Upper lobe of left lung (tissue), 6 donors: ENCODE results near the gene TACC2. TPM values are rescaled to one million over a fixed set of nuclear protein-coding genes. Genes with fewer than 3 reads are reported as not detected.

Experiments
- ATAC-seq, 2 donors: fragments of 200-7000 bp; cut with Tn5 transposase; one replicate each; pipeline ENCODE4 v1.9.1; 2022; ENCODE audit warnings: mild to moderate bottlenecking in 2 of 2, moderate library complexity in 2 of 2; ENCODE audit not compliant: low FRiP score in 2 of 2
- DNase-seq, 2 donors: peaks; one replicate each; pipeline ENCODE4 v3.0.0-alpha.2; 2019 to 2020
- H3K27ac ChIP-seq, 4 donors: fragments of 200-600 bp; sonication (generic); one replicate each; pipeline ENCODE4 v1.5.1; 2016 to 2019
- H3K27me3 ChIP-seq, 4 donors: fragments of 200-600 bp; sonication (generic); one replicate each; pipeline ENCODE4 v1.5.1; 2017 to 2019
- H3K36me3 ChIP-seq, 4 donors: fragments of 200-600 bp; sonication (generic); one replicate each; pipeline ENCODE4 v1.5.1; 2016 to 2019
- H3K4me1 ChIP-seq, 4 donors: fragments of 200-600 bp; sonication (generic); one replicate each; pipeline ENCODE4 v1.5.1; 2018 to 2019
- H3K4me3 ChIP-seq, 4 donors: fragments of 200-600 bp; sonication (generic); one replicate each; pipeline ENCODE4 v1.5.1; 2017 to 2019; ENCODE audit warnings: mild to moderate bottlenecking in 2 of 4, moderate library complexity in 1 of 4
- H3K9me3 ChIP-seq, 4 donors: fragments of 200-600 bp; sonication (generic); one replicate each; pipeline ENCODE4 v1.5.1; 2018 to 2019
- CTCF ChIP-seq, 6 experiments: fragments of 450-650 bp in 4 of 6; fragments of 200-600 bp in 2 of 6; sonication (generic) in 2 of 6; IDR thresholded peaks; one replicate each; pipeline ENCODE4 v1.5.1; 2016 to 2019; ENCODE audit warnings: antibody characterized with exemption in 6 of 6
- EP300 ChIP-seq, 4 donors: sonication (generic); formaldehyde crosslinking; IDR thresholded peaks; one replicate each; pipeline ENCODE4 v1.5.1; 2017; ENCODE audit warnings: antibody characterized with exemption in 4 of 4, control low read depth in 2 of 4
- POLR2A ChIP-seq, 4 donors: fragments of 450-650 bp; IDR thresholded peaks; one replicate each; pipeline ENCODE4 v1.5.1; 2016 to 2017; ENCODE audit warnings: antibody characterized with exemption in 4 of 4, mild to moderate bottlenecking in 2 of 4
- POLR2AphosphoS5 ChIP-seq, 2 donors: sonication (generic); formaldehyde crosslinking; IDR thresholded peaks; one replicate each; pipeline ENCODE4 v1.5.1; 2017; ENCODE audit warnings: antibody characterized with exemption in 2 of 2
- WGBS, 2 donors: methylation state at CpG; one replicate each; pipeline ENCODE4 v1.1.5; 2017 to 2018; 5-methylcytosine and 5-hydroxymethylcytosine counted together
- total RNA-seq, 6 donors: library from RNA; depleted of rRNA in 4 of 6; stranded (reverse); fragments of >200 nt in 4 of 6; gene quantifications; one replicate each; pipeline versions ENCODE4 v1.1.0 to v1.2.1, GENCODE V29; 2016 to 2021
- donor health status: DM: no; HTN: no; CAD: no; lungs with moderate emphysema.
- donor health status: DM: no; HTN: yes; CAD: no; lungs with severe emphysema.

The TACC2 gene
- total RNA-seq, 6 donors from 2014 or later = 158 to 701 (median 386) TPM

- WGBS, 2 donors = 90 to 93% methylated on average over 19 of the region's 19 CpGs
- H3K9me3 ChIP-seq = no peaks in the 10 kb centered on the region
- no peaks in the 10 kb centered on the region for H3K27me3 ChIP-seq
- no peak overlapping the region for H3K27ac ChIP-seq
- ATAC-seq = no peak
- H3K36me3 ChIP-seq = peaks cover 24 to 90% (median 68%) of the 10 kb centered on the region in 4 donors
- no peak for DNase-seq
- TF ChIP-seq CTCF (IDR thresholded peaks at IDR 0.05) = no peak
- TF ChIP-seq POLR2A (IDR thresholded peaks at IDR 0.05) = no peak
- no peak for TF ChIP-seq POLR2AphosphoS5 (IDR thresholded peaks at IDR 0.05)
- no peak for TF ChIP-seq EP300 (IDR thresholded peaks at IDR 0.05)
- H3K4me3 ChIP-seq = no peak overlapping the region
- H3K4me1 ChIP-seq = no peaks in the 10 kb centered on the region
Observed at GRCh38 chr10:122230222-122230621, 241.3 kb downstream of the TACC2 start.

- no peak for DNase-seq
- no peaks in the 10 kb centered on the region for H3K9me3 ChIP-seq
- no peak overlapping the region for H3K27ac ChIP-seq
- H3K27me3 ChIP-seq = no peaks in the 10 kb centered on the region
- H3K4me1 ChIP-seq = no peaks in the 10 kb centered on the region
- H3K4me3 ChIP-seq = no peak overlapping the region
- ATAC-seq = no peak
- no peak for TF ChIP-seq POLR2A (IDR thresholded peaks at IDR 0.05)
- TF ChIP-seq CTCF (IDR thresholded peaks at IDR 0.05) = no peak
- no peak for TF ChIP-seq EP300 (IDR thresholded peaks at IDR 0.05)
- no peak for TF ChIP-seq POLR2AphosphoS5 (IDR thresholded peaks at IDR 0.05)
- WGBS, 2 donors = 71 to 93% methylated on average over 3 of the region's 3 CpGs
- peaks cover 20 to 90% (median 63%) of the 10 kb centered on the region in 4 donors for H3K36me3 ChIP-seq
Observed at GRCh38 chr10:122232769-122233168, 243.8 kb downstream of the TACC2 start.

GRCh38 chr10:122233857-122234348, 244.9 kb downstream of the TACC2 start:
- no peak for TF ChIP-seq POLR2A (IDR thresholded peaks at IDR 0.05)
- TF ChIP-seq EP300 (IDR thresholded peaks at IDR 0.05) = no peak
- TF ChIP-seq POLR2AphosphoS5 (IDR thresholded peaks at IDR 0.05) = no peak
- no peak for TF ChIP-seq CTCF (IDR thresholded peaks at IDR 0.05)
- ATAC-seq = peak; percentile 4 to 42
- 75 to 92% methylated on average over 1 to 11 of the region's 11 CpGs for WGBS, 2 donors
- no peak for DNase-seq
- Histone ChIP-seq H3K36me3 (peaks cover 19 to 90% (median 64%) of the 10 kb centered on the region in 4 donors), H3K4me3 (no peak overlapping the region), H3K9me3 (no peaks in the 10 kb centered on the region), H3K27ac (no peak overlapping the region), H3K4me1 (no peaks in the 10 kb centered on the region), H3K27me3 (no peaks in the 10 kb centered on the region)

- no peak for TF ChIP-seq CTCF (IDR thresholded peaks at IDR 0.05)
- no peak for TF ChIP-seq EP300 (IDR thresholded peaks at IDR 0.05)
- TF ChIP-seq POLR2A (IDR thresholded peaks at IDR 0.05) = no peak
- no peak for TF ChIP-seq POLR2AphosphoS5 (IDR thresholded peaks at IDR 0.05)
- H3K36me3 ChIP-seq = peaks cover 19 to 90% (median 63%) of the 10 kb centered on the region in 4 donors
- H3K27me3 ChIP-seq = no peaks in the 10 kb centered on the region
- no peaks in the 10 kb centered on the region for H3K9me3 ChIP-seq
- no peak overlapping the region for H3K27ac ChIP-seq
- 61 to 72% methylated on average over 2 of the region's 2 CpGs for whole genome bisulfite sequencing, 2 donors
- ATAC-seq (no peak), DNase-seq (no peak)
- no peak overlapping the region for H3K4me3 ChIP-seq
- no peaks in the 10 kb centered on the region for H3K4me1 ChIP-seq
Observed at GRCh38 chr10:122234416-122234815, 245.5 kb downstream of the TACC2 start.

GRCh38 chr10:122236690-122237306, 247.8 kb downstream of the TACC2 start:
- no peak for TF ChIP-seq EP300 (IDR thresholded peaks at IDR 0.05)
- no peak for TF ChIP-seq POLR2AphosphoS5 (IDR thresholded peaks at IDR 0.05)
- no peak for TF ChIP-seq POLR2A (IDR thresholded peaks at IDR 0.05)
- TF ChIP-seq CTCF (IDR thresholded peaks at IDR 0.05) = no peak
- no peak for ATAC-seq
- peaks cover 25 to 90% (median 63%) of the 10 kb centered on the region in 4 donors for H3K36me3 ChIP-seq
- no peaks in the 10 kb centered on the region for H3K4me1 ChIP-seq
- no peak overlapping the region for H3K27ac ChIP-seq
- WGBS, 2 donors = 87 to 91% methylated on average over 5 of the region's 5 CpGs
- H3K4me3 ChIP-seq = no peak overlapping the region
- H3K27me3 ChIP-seq = no peaks in the 10 kb centered on the region
- no peak for DNase-seq
- no peaks in the 10 kb centered on the region for H3K9me3 ChIP-seq
